Testis (tissue), 2 donors: ENCODE data around the gene CD3G.

Source experiments
- POLR2A ChIP-seq: fragments of 450-650 bp; IDR thresholded peaks from one replicate; pipeline ENCODE4 v1.6.1; 2017; ENCODE audit warnings: antibody characterized with exemption, mild to moderate bottlenecking, moderate library complexity
- TF ChIP-seq, protein P1 (sequence below), 3 experiments: fragments of 450-650 bp in 2 of 3; fragments of 200-600 bp in 1 of 3; sonication (generic) in 1 of 3; IDR thresholded peaks; one replicate each; pipeline ENCODE4 v1.5.1; 2016 to 2019; ENCODE audit warnings: antibody characterized with exemption in 3 of 3, mild to moderate bottlenecking in 2 of 3, moderate library complexity in 1 of 3

DNA sequence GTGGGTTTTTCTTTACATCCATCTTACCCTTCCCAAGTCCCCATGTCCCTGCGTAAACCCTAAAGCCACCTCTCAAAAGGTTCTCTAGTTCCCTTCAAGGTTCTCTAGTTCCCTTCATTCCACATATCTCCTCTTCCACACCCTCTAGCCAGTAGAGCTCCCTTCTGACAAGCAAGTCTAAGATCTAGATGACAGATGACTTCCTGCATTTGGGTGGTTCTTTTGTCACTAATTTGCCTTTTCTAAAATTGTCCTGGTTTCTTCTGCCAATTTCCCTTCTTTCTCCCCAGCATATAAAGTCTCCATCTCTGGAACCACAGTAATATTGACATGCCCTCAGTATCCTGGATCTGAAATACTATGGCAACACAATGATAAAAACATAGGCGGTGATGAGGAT, 31.8 kb upstream of the CD3G start:
- TF ChIP-seq, protein P1, sequence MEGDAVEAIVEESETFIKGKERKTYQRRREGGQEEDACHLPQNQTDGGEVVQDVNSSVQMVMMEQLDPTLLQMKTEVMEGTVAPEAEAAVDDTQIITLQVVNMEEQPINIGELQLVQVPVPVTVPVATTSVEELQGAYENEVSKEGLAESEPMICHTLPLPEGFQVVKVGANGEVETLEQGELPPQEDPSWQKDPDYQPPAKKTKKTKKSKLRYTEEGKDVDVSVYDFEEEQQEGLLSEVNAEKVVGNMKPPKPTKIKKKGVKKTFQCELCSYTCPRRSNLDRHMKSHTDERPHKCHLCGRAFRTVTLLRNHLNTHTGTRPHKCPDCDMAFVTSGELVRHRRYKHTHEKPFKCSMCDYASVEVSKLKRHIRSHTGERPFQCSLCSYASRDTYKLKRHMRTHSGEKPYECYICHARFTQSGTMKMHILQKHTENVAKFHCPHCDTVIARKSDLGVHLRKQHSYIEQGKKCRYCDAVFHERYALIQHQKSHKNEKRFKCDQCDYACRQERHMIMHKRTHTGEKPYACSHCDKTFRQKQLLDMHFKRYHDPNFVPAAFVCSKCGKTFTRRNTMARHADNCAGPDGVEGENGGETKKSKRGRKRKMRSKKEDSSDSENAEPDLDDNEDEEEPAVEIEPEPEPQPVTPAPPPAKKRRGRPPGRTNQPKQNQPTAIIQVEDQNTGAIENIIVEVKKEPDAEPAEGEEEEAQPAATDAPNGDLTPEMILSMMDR (IDR thresholded peaks at IDR 0.05): no peak
- no peak for TF ChIP-seq POLR2A
